ENCODE results near the gene PYCARD.
"Not testable (repeated sequence)": the region's sequence is repeated elsewhere in the genome, so short reads cannot be mapped to it uniquely, and the experiment has no call there.

The PYCARD gene

GRCh38 chr16:31214708-31215286 lies 12.2 kb upstream of the PYCARD start:
- DNase-seq: no peak

GRCh38 chr16:31213877-31214707 lies 11.5 kb upstream of the PYCARD start, which contains the start of gene TRIM72:
TSS of gene TRIM72 (plus strand) at chr16:31214119. CDS start at chr16:31214739, 620 bp downstream.
- no peak for DNase-seq

GRCh38 chr16:31213342-31213741 lies 10.8 kb upstream of the PYCARD start:
- DNase-seq: no peak

- DNase-seq: no peak
These were observed 4.2 kb upstream of the PYCARD start for GRCh38 chr16:31206776-31207175.

GRCh38 chr16:31204871-31205666 lies 2.5 kb upstream of the PYCARD start:
- no peak for DNase-seq

GRCh38 chr16:31201582-31202413 lies 762 bp downstream of the PYCARD start:
- peak; percentile 27 for DNase-seq

GRCh38 chr16:31200821-31201568 lies 1.6 kb downstream of the PYCARD start:
- peak; percentile 39 for DNase-seq

- not testable (repeated sequence) for DNase-seq
These were observed 2.4 kb downstream of the PYCARD start for GRCh38 chr16:31200111-31200510.

- no peak for DNase-seq
These were observed 3.0 kb downstream of the PYCARD start for GRCh38 chr16:31199430-31200041.

- no peak for DNase-seq
These were observed 4.2 kb downstream of the PYCARD start for GRCh38 chr16:31198207-31198882.

GRCh38 chr16:31196324-31197088 lies 6.1 kb downstream of the PYCARD start:
- DNase-seq: no peak

GRCh38 chr16:31195861-31196260 lies 6.7 kb downstream of the PYCARD start:
- not testable (repeated sequence) for DNase-seq

GRCh38 chr16:31194898-31195297 lies 7.7 kb downstream of the PYCARD start:
- no peak for DNase-seq

GRCh38 chr16:31193874-31194273 lies 8.7 kb downstream of the PYCARD start:
- DNase-seq: no peak

GRCh38 chr16:31192856-31193642 lies 9.5 kb downstream of the PYCARD start:
- no peak for DNase-seq

GRCh38 chr16:31191697-31192428 lies 10.7 kb downstream of the PYCARD start:
- no peak for DNase-seq

- DNase-seq: no peak
These were observed 11.6 kb downstream of the PYCARD start for GRCh38 chr16:31190818-31191444.

GRCh38 chr16:31190061-31190460 lies 12.5 kb downstream of the PYCARD start:
- DNase-seq: no peak
